HepG2 (cell line): ENCODE measurements around the gene SATB2. TPM values are rescaled to one million over a fixed set of nuclear protein-coding genes. Genes with fewer than 3 reads are reported as not detected.

Experiments
- ATAC-seq: fragments of 200-7000 bp; cut with Tn5 transposase; 3 replicates; pipeline ENCODE4 v1.9.1; 2020; ENCODE audit warnings: mild to moderate bottlenecking, moderate library complexity
- BruUV-seq: library from RNA; stranded (reverse); fragments of 400-500 nt; replicated peaks from 2 replicates; lab custom pipeline; 2021; lab: Mats Ljungman, UMichigan
- CTCF ChIA-PET: fragments of 300-600 bp; formaldehyde crosslinking; extraction: SDS; loops from one replicate; lab custom pipeline; 2021; ENCODE audit warnings: low total read pairs, inconsistent platforms, low intra/inter-chr PET ratio; lab: Yijun Ruan, JAX
- POLR2A ChIA-PET: fragments of 350-600 bp; sonication (Branson Sonifier 250); formaldehyde crosslinking; loops from one replicate; lab custom pipeline; 2020; ENCODE audit warnings: antibody characterized with exemption, inconsistent platforms; lab: Yijun Ruan, JAX
- DNase-seq: peaks from one replicate; pipeline ENCODE4 v3.0.0-alpha.2; 2015; ENCODE audit warnings: low spot score
- FAIRE-seq: peaks from 3 replicates; lab custom pipeline; 2011; peaks lifted over from hg19 to GRCh38; lab: Jason Lieb, UNC
- H2AFZ ChIP-seq: one replicate; pipeline ENCODE4 v1.6.1; 2011; ENCODE audit warnings: low read length, inconsistent platforms
- H3K27ac ChIP-seq: fragments of 300-600 bp; 3 replicates; pipeline ENCODE4 v1.8.0; 2011; ENCODE audit warnings: mixed run types, mild to moderate bottlenecking, mixed read lengths, low read length, inconsistent platforms; ENCODE audit not compliant: insufficient read depth; ENCODE audit errors: extremely low read length
- H3K27me3 ChIP-seq, 2 experiments: fragments of 200-600 bp in 1 of 2; 2 replicates in 1 of 2; 3 replicates in 1 of 2; pipeline versions ENCODE4 v1.6.0 to v1.8.0; 2011; ENCODE audit warnings: low read length in 2 of 2, mild to moderate bottlenecking in 2 of 2, moderate library complexity in 2 of 2, inconsistent platforms in 1 of 2; ENCODE audit not compliant: insufficient read depth in 2 of 2, control insufficient read depth in 1 of 2
- H3K36me3 ChIP-seq, 2 experiments: fragments of 200-600 bp in 1 of 2; replicated peaks in 1 of 2; 2 replicates in 1 of 2; 3 replicates in 1 of 2; pipeline versions ENCODE4 v1.5.1 to v1.8.0; 2011; ENCODE audit warnings: low read length in 2 of 2, inconsistent platforms in 1 of 2; ENCODE audit not compliant: insufficient read depth in 2 of 2, control insufficient read depth in 1 of 2
- H3K4me1 ChIP-seq: 2 replicates; pipeline ENCODE4 v1.5.1; 2012; ENCODE audit warnings: low read length, inconsistent platforms; ENCODE audit not compliant: insufficient read depth
- H3K4me2 ChIP-seq: 2 replicates; pipeline ENCODE4 v1.6.0; 2011; ENCODE audit warnings: low read depth, low read length, inconsistent platforms
- H3K4me3 ChIP-seq, 3 experiments: fragments of 200-600 bp in 1 of 3; sonication (generic), shearing (Covaris generic) in 1 of 3; replicated peaks in 1 of 3; 2 replicates each; pipeline ENCODE4 v1.5.1; 2011 to 2016; ENCODE audit warnings: low read length in 3 of 3, inconsistent platforms in 2 of 3, low read depth in 2 of 3, mild to moderate bottlenecking in 2 of 3, control low read depth in 1 of 3, mixed read lengths in 1 of 3; ENCODE audit not compliant: insufficient read depth in 1 of 3
- H3K79me2 ChIP-seq: one replicate; pipeline ENCODE4 v1.6.1; 2011; ENCODE audit warnings: low read length, inconsistent platforms; ENCODE audit not compliant: insufficient read depth
- H3K9ac ChIP-seq: 2 replicates; pipeline ENCODE4 v1.6.0; 2011; ENCODE audit warnings: mild to moderate bottlenecking, low read depth, low read length, inconsistent platforms; ENCODE audit not compliant: insufficient read depth
- H3K9me3 ChIP-seq: 2 replicates; pipeline ENCODE4 v1.5.1; 2012; ENCODE audit warnings: mild to moderate bottlenecking, low read length
- H4K20me1 ChIP-seq: 2 replicates; pipeline ENCODE4 v1.6.0; 2011; ENCODE audit warnings: inconsistent platforms, mild to moderate bottlenecking, low read length, moderate library complexity; ENCODE audit not compliant: insufficient read depth
- DPF2 ChIP-seq: sonication (generic); formaldehyde crosslinking; IDR thresholded peaks from 2 replicates; pipeline ENCODE4 v1.4.0; 2020; ENCODE audit warnings: mild to moderate bottlenecking, low read depth, missing genetic modification reagents, borderline replicate concordance
- HOXA9 ChIP-seq: sonication (generic); formaldehyde crosslinking; IDR thresholded peaks from 2 replicates; pipeline ENCODE4 v1.8.1; 2022; ENCODE audit warnings: missing genetic modification reagents, mild to moderate bottlenecking, moderate library complexity, borderline replicate concordance
- KMT2A ChIP-seq: sonication (generic); formaldehyde crosslinking; IDR thresholded peaks from 2 replicates; pipeline ENCODE4 v1.4.0; 2020; ENCODE audit warnings: missing genetic modification reagents
- MED8 ChIP-seq: sonication (generic); formaldehyde crosslinking; IDR thresholded peaks from 2 replicates; pipeline ENCODE4 v1.8.1; 2023; ENCODE audit warnings: mild to moderate bottlenecking, missing genetic modification reagents; ENCODE audit not compliant: insufficient replicate concordance
- NFIB ChIP-seq: sonication (generic); formaldehyde crosslinking; IDR thresholded peaks from 2 replicates; pipeline ENCODE4 v1.9.0; 2021; ENCODE audit warnings: missing genetic modification reagents, mild to moderate bottlenecking, borderline replicate concordance
- ONECUT2 ChIP-seq: sonication (generic); formaldehyde crosslinking; IDR thresholded peaks from 2 replicates; pipeline ENCODE4 v1.4.0; 2020; ENCODE audit warnings: missing genetic modification reagents
- TCF12 ChIP-seq, 2 experiments: fragments of 450-650 bp in 1 of 2; sonication (generic) in 1 of 2; formaldehyde crosslinking in 1 of 2; IDR thresholded peaks; 2 replicates each; pipeline versions ENCODE4 v1.6.1 to v1.8.0; 2017 to 2022; ENCODE audit warnings: antibody characterized with exemption in 1 of 2, mild to moderate bottlenecking in 1 of 2, missing genetic modification reagents in 1 of 2, moderate library complexity in 1 of 2
- ZFX ChIP-seq: sonication (generic); formaldehyde crosslinking; IDR thresholded peaks from 2 replicates; pipeline ENCODE4 v1.4.0; 2020; ENCODE audit warnings: mild to moderate bottlenecking, low read depth, missing genetic modification reagents, moderate library complexity
- ZNF256 ChIP-seq: sonication (generic); formaldehyde crosslinking; conservative IDR thresholded peaks from 2 replicates; pipeline ENCODE4 v1.4.0; 2020; ENCODE audit warnings: missing genetic modification reagents
- ZNF354B ChIP-seq: sonication (generic); formaldehyde crosslinking; IDR thresholded peaks from 2 replicates; pipeline ENCODE4 v1.8.0; 2022; ENCODE audit warnings: mild to moderate bottlenecking, missing genetic modification reagents
- ZNF512B ChIP-seq: sonication (generic); formaldehyde crosslinking; IDR thresholded peaks from 2 replicates; pipeline ENCODE4 v1.5.1; 2020; ENCODE audit warnings: missing genetic modification reagents, mild to moderate bottlenecking, borderline replicate concordance
- ZNF557 ChIP-seq: sonication (generic); formaldehyde crosslinking; IDR thresholded peaks from 2 replicates; pipeline ENCODE4 v1.4.0; 2020; ENCODE audit warnings: missing genetic modification reagents
- ZNF703 ChIP-seq: sonication (generic); formaldehyde crosslinking; IDR thresholded peaks from 2 replicates; pipeline ENCODE4 v1.5.1; 2020; ENCODE audit warnings: missing genetic modification reagents, mild to moderate bottlenecking, moderate library complexity, borderline replicate concordance
- WGBS: methylation state at CpG from one replicate; pipeline ENCODE4 v1.1.6; 2017; ENCODE audit warnings: low lambda C conversion rate; 5-methylcytosine and 5-hydroxymethylcytosine counted together
- in situ Hi-C: cut with HindIII; loops from 2 replicates; pipeline ENCODE4 v1.10.0; 2017; ENCODE audit warnings: low pct_unique_long_range_greater_than_20kb; ENCODE audit not compliant: extremely low pct_ligation_motif_present
- intact Hi-C: fragments of 100-400 bp; cut with micrococcal nuclease; formaldehyde crosslinking; loops from one replicate; pipeline ENCODE4 v1.10.0; 2022; ENCODE audit not compliant: unreplicated experiment
- polyA plus RNA-seq, 8 experiments: library from polyadenylated mRNA; depleted of rRNA in 3 of 8; stranded (reverse) in 7 of 8; unstranded in 1 of 8; fragments of >200 nt; fragmentation: Illumina TruSeq in 4 of 8; extraction: Trizol in 4 of 8; gene quantifications; 2 replicates each; pipeline versions ENCODE4 v1.2.1 to v1.2.3, GENCODE V29; 2011 to 2016; ENCODE audit warnings: low read depth in 4 of 8, missing spikeins in 1 of 8, mixed read lengths in 1 of 8; ENCODE audit not compliant: insufficient read depth in 1 of 8
- total RNA-seq, 5 experiments: library from RNA; depleted of rRNA; stranded (reverse); fragments of >200 nt; fragmentation: Illumina TruSeq; extraction: Trizol; gene quantifications; 2 replicates each; pipeline ENCODE4 v1.2.3, GENCODE V29; 2016; ENCODE audit warnings: low read depth in 1 of 5
- TF ChIP-seq, protein P1 (sequence below): sonication (generic); formaldehyde crosslinking; IDR thresholded peaks from 2 replicates; pipeline ENCODE4 v1.8.0; 2022; ENCODE audit warnings: mild to moderate bottlenecking, missing genetic modification reagents, moderate library complexity

SATB2 gene
- total and polyA plus RNA-seq, 2 of the 13 experiments (the other 11 are each of a cell fraction or from before 2014, with no cell fraction given): 2.5 to 5.5 TPM

DNA sequence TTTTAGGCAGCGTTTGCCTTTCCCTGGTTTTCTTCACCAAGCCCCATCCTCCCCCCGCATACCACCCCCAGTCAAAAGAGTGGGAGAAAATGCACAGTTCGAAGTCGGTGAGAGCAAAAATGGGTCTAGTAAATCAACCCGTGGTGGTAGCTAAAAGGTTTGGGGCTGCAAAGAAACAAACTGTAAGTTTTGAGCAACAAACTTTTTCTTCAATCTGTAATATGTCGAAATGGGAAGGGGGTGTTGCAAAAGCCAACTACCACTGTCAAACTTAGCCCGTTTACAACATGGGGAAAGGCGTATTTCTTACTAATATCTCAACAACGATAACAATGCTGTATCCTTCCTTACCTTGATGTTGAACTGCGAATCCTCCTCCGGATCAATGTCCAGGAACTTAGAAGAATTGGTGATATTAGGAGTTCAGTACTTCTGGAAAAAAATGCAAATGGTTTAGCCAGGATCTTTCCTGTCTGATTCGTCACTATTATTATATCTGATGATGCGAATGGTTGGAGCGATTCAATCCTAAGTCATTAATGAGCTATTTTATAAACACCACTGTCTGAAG lies 2.4 kb upstream of the SATB2 start (continued):
- TF ChIP-seq HOXA9 (CRISPR knock-in tag): no peak
- TF ChIP-seq ZNF256 (CRISPR knock-in tag): no peak
- TF ChIP-seq, all 625 proteins: peak for 9

DNA sequence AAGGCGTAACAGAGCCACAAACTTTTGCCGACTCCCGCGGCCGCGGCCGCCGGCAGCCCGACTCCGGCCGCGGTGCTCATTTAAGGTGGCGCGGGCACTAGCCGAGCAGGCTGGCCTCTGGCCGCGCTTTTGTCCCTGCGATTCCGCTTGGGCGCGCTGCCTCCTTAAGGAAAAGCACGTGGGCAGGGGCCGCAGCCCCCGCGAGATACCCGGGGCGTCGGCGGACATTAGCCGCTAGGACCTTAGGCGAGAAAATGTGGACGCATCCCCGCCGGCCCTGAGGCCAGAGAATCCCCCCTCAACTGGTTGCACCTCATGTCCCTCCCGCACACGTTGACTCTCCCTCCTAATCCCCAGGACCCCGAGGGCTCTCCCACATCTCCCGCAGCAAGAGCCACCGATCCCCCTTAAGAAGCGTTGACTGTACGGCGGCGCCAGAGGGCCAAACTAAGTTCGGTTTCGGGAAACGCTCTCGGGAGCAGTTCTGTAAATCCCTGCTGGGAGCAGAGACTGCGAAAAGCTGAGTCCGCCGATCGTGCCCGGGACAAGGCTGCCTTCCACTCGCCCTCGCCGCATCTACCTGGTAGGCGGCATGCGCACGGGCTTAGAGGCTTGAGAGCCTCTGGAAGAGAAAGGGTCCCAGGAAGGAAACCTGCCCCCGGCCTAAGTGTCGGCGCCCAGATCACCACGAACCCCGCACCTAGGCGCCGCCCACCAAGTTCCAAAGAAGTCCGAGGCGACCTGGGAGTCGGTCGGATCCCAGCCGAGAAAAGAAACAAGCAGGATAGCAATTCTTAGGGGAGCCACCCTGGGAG lies 1.8 kb upstream of the SATB2 start:
- H4K20me1 ChIP-seq: no peaks in the 10 kb centered on the region
- peak overlapping the region; percentile 99 for H2AFZ ChIP-seq
- H3K4me2 ChIP-seq: peak overlapping the region; percentile 99
- intact Hi-C loops (loop anchor here (2.0 to 5.0 kb wide), 2 partner anchors 55 to 437 kb away; no protein-coding TSS in a partner anchor), in situ Hi-C loops (no loop called here)
- peak overlapping the region; percentile 70 for H3K9ac ChIP-seq
- FAIRE-seq: peak; percentile 40
- peak; percentile 88 for DNase-seq
- 6% methylated on average over 35 of the region's 70 CpGs for WGBS
- BruUV-seq: no TSS peak
- ChIA-PET CTCF (no interaction called here), POLR2A (interaction anchor here (1.0 kb wide), 1 partner anchor 12 kb away, joined by 6 read pairs; no protein-coding TSS in a partner anchor)
- peaks cover 5 to 61% of the 10 kb centered on the region in 2 experiments; a peak in 4 of 5 replicates for H3K27me3 ChIP-seq
- peak overlapping the region; percentile 72 for H3K27ac ChIP-seq
- H3K4me3 ChIP-seq: peak overlapping the region; percentile 67 to 90 (median 68)
- no peaks in the 10 kb centered on the region for H3K9me3 ChIP-seq
- H3K79me2 ChIP-seq: no peaks in the 10 kb centered on the region
- H3K4me1 ChIP-seq: peaks cover 49% of the 10 kb centered on the region
- no peaks in the 10 kb centered on the region for H3K36me3 ChIP-seq
- peak; percentile 51 for ATAC-seq
- TF ChIP-seq ONECUT2 (0 out of 2 replicates have a peak, but pooled peaks have one; percentile 10), ZNF512B (CRISPR knock-in tag) (peak; percentile 94; the same call in 1 of the 2 replicates), DPF2 (CRISPR knock-in tag) (no peak), ZNF354B (CRISPR knock-in tag) (no peak), ZNF557 (CRISPR knock-in tag) (peak; percentile 38; the same call in 1 of the 2 replicates), KMT2A (CRISPR knock-in tag) (peak; percentile 86), ZFX (CRISPR knock-in tag) (peak; percentile 84), ZNF703 (CRISPR knock-in tag) (no peak), TCF12 (IDR thresholded peaks at IDR 0.05) (no peak), TCF12 (CRISPR knock-in tag; IDR thresholded peaks at IDR 0.05) (0 out of 2 replicates have a peak, but pooled peaks have one; percentile 54), NFIB (CRISPR knock-in tag) (no peak), MED8 (CRISPR knock-in tag) (peak; percentile 70)
- TF ChIP-seq, protein P1, sequence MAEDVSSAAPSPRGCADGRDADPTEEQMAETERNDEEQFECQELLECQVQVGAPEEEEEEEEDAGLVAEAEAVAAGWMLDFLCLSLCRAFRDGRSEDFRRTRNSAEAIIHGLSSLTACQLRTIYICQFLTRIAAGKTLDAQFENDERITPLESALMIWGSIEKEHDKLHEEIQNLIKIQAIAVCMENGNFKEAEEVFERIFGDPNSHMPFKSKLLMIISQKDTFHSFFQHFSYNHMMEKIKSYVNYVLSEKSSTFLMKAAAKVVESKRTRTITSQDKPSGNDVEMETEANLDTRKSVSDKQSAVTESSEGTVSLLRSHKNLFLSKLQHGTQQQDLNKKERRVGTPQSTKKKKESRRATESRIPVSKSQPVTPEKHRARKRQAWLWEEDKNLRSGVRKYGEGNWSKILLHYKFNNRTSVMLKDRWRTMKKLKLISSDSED (CRISPR knock-in tag): peak; percentile 15; the same call in 1 of the 2 replicates
